OCI-LY7 (cell line): ENCODE data around the gene LIG3.

Source experiments
- EZH2phosphoT487 ChIP-seq: fragments of 200-600 bp; sonication (generic); IDR thresholded peaks from 2 replicates; pipeline ENCODE4 v1.6.1; 2018; ENCODE audit warnings: low read depth, borderline replicate concordance, mild to moderate bottlenecking, mixed run types, antibody characterized with exemption, low read length, moderate library complexity, mixed read lengths
- TF ChIP-seq, protein P1 (sequence below): fragments of 200-600 bp; sonication (generic); conservative IDR thresholded peaks from 2 replicates; pipeline ENCODE4 v1.5.1; 2014; ENCODE audit warnings: mild to moderate bottlenecking, antibody characterized with exemption, low read length, moderate library complexity, mixed read lengths

DNA sequence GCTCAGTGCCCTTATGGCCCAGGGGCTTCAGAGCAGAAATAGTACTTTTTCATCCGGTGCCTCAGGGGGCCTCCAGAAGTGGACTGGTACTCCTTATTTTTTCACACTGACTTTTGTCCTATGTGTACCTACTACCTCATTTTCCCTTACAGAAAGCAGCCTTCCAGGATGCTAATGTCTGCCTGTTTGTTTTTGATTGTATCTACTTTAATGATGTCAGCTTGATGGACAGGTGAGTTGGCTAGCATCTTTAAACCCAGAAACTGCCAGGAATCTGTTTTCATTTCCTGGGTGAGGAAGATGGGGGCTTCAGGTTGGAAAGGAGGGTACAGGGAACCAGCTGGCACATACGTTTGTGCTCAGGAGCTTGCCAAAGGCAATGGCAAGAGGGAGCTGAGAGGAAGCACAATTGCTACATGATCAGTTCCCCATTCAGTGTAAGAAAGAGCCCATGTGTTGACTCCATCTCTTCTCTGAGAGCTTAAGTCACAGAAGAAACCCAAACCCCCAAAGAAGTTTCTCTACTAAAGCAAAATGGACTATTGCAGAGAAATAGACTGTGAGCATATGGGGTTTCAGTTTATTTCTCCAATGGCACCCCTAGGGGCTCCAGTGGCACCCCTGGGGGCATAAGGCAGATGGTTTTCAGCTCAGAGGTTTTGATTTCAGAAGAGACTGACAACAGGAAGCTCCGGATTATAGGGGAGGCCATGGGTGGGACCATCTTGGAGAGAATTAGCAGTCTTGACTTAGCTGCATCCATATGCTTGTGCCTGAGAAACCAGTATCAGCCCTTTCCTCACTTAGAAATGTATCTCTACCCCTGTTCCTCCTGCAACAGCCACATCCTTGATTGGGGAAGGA is 16.3 kb downstream of the LIG3 start:
- TF ChIP-seq, protein P1, sequence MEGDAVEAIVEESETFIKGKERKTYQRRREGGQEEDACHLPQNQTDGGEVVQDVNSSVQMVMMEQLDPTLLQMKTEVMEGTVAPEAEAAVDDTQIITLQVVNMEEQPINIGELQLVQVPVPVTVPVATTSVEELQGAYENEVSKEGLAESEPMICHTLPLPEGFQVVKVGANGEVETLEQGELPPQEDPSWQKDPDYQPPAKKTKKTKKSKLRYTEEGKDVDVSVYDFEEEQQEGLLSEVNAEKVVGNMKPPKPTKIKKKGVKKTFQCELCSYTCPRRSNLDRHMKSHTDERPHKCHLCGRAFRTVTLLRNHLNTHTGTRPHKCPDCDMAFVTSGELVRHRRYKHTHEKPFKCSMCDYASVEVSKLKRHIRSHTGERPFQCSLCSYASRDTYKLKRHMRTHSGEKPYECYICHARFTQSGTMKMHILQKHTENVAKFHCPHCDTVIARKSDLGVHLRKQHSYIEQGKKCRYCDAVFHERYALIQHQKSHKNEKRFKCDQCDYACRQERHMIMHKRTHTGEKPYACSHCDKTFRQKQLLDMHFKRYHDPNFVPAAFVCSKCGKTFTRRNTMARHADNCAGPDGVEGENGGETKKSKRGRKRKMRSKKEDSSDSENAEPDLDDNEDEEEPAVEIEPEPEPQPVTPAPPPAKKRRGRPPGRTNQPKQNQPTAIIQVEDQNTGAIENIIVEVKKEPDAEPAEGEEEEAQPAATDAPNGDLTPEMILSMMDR = no peak
- no peak for TF ChIP-seq EZH2phosphoT487
